HCT116 (cell line): ENCODE results near the gene INTS6L. TPM values are rescaled to one million over a fixed set of nuclear protein-coding genes. Genes with fewer than 3 reads are reported as not detected.

ENCODE experiments used
- ATAC-seq: fragments of 200-7000 bp; cut with Tn5 transposase; 2 replicates; pipeline ENCODE4 v1.9.1; 2020; ENCODE audit warnings: mild to moderate bottlenecking, moderate library complexity
- BruUV-seq: library from RNA; stranded (reverse); fragments of 400-500 nt; replicated peaks from 2 replicates; lab custom pipeline; 2021; lab: Mats Ljungman, UMichigan
- CTCF ChIA-PET: fragments of 300-600 bp; sonication (Branson Sonifier 250); formaldehyde crosslinking; loops from one replicate; lab custom pipeline; 2021; ENCODE audit warnings: antibody characterized with exemption; lab: Charles Lee
- POLR2A ChIA-PET: fragments of 300-600, 350-600 bp; sonication (Branson Sonifier 250); formaldehyde crosslinking; loops from one replicate; lab custom pipeline; 2021; ENCODE audit warnings: antibody characterized with exemption; lab: Charles Lee
- RAD21 ChIA-PET, 2 experiments: fragments of 300-600 bp; sonication (Branson Sonifier 250); formaldehyde crosslinking; loops; one replicate each; lab custom pipeline; 2023; ENCODE audit warnings: low total read pairs in 2 of 2; ENCODE audit not compliant: uncharacterized antibody in 2 of 2, unreplicated experiment in 2 of 2, low non-redundant PET in 1 of 2; lab: Charles Lee
- DNase-seq: peaks from one replicate; pipeline ENCODE4 v3.0.0-alpha.2; 2010; ENCODE audit warnings: low read depth, low spot score
- H2AFZ ChIP-seq: fragments of 200-600 bp; shearing (Covaris generic), sonication (generic); 2 replicates; pipeline ENCODE4 v1.6.1; 2017; ENCODE audit warnings: low read depth, mixed run types, mixed read lengths, antibody characterized with exemption, low read length; ENCODE audit not compliant: poor library complexity, severe bottlenecking
- H3K27ac ChIP-seq: 2 replicates; pipeline ENCODE4 v1.5.1; 2012; ENCODE audit warnings: low read depth, low read length
- H3K27me3 ChIP-seq: fragments of 200-600 bp; sonication (generic); 2 replicates; pipeline ENCODE4 v1.6.1; 2016; ENCODE audit warnings: mixed run types, low read length, mixed read lengths; ENCODE audit not compliant: insufficient read depth
- H3K36me3 ChIP-seq, 2 experiments: fragments of 200-500 bp in 1 of 2; fragments of 200-600 bp in 1 of 2; sonication (Bioruptor generic) in 1 of 2; sonication (generic) in 1 of 2; 2 replicates each; pipeline versions ENCODE4 v1.5.1 to v1.6.1; 2014 to 2016; ENCODE audit warnings: low read length in 2 of 2, inconsistent platforms in 1 of 2, mixed read lengths in 1 of 2, mixed run types in 1 of 2; ENCODE audit not compliant: insufficient read depth in 2 of 2, control insufficient read depth in 1 of 2
- H3K4me1 ChIP-seq, 2 experiments: fragments of 200-600 bp in 1 of 2; sonication (generic) in 1 of 2; 2 replicates each; pipeline versions ENCODE4 v1.5.1 to v1.6.1; 2012 to 2017; ENCODE audit warnings: low read length in 2 of 2, inconsistent platforms in 1 of 2, mild to moderate bottlenecking in 1 of 2, mixed read lengths in 1 of 2, mixed run types in 1 of 2, moderate library complexity in 1 of 2; ENCODE audit not compliant: insufficient read depth in 2 of 2, control insufficient read depth in 1 of 2
- H3K4me2 ChIP-seq: fragments of 200-600 bp; sonication (generic); 2 replicates; pipeline ENCODE4 v1.6.1; 2017; ENCODE audit warnings: mixed run types, low read length, mixed read lengths
- H3K4me3 ChIP-seq, 2 experiments: fragments of 200-600 bp in 1 of 2; sonication (generic) in 1 of 2; replicated peaks in 1 of 2; 2 replicates each; pipeline ENCODE4 v1.5.1; 2011 to 2016; ENCODE audit warnings: low read length in 2 of 2, control low read depth in 1 of 2, low read depth in 1 of 2, mild to moderate bottlenecking in 1 of 2, mixed read lengths in 1 of 2, mixed run types in 1 of 2
- H3K79me2 ChIP-seq: fragments of 200-600 bp; sonication (generic); 2 replicates; pipeline ENCODE4 v1.6.1; 2017; ENCODE audit warnings: mild to moderate bottlenecking, mixed run types, low read length, moderate library complexity, mixed read lengths; ENCODE audit not compliant: insufficient read depth
- H3K9ac ChIP-seq: fragments of 200-600 bp; sonication (generic); 2 replicates; pipeline ENCODE4 v1.6.1; 2016; ENCODE audit warnings: low read length, mixed read lengths
- H3K9me2 ChIP-seq: fragments of 200-600 bp; sonication (generic), shearing (Covaris generic); 2 replicates; pipeline ENCODE4 v1.6.1; 2017; ENCODE audit warnings: mixed run types, mild to moderate bottlenecking, moderate library complexity; ENCODE audit not compliant: insufficient read depth
- H3K9me3 ChIP-seq, 2 experiments: fragments of 200-500 bp in 1 of 2; fragments of 200-600 bp in 1 of 2; sonication (Bioruptor generic) in 1 of 2; sonication (generic) in 1 of 2; 2 replicates each; pipeline ENCODE4 v1.6.1; 2014 to 2017; ENCODE audit warnings: low read length in 2 of 2, mixed read lengths in 2 of 2, inconsistent platforms in 1 of 2, low read depth in 1 of 2, mild to moderate bottlenecking in 1 of 2, mixed run types in 1 of 2, moderate library complexity in 1 of 2; ENCODE audit not compliant: control insufficient read depth in 1 of 2, insufficient read depth in 1 of 2
- H4K20me1 ChIP-seq: fragments of 200-600 bp; sonication (generic), shearing (Covaris generic); 2 replicates; pipeline ENCODE4 v1.6.1; 2017; ENCODE audit warnings: mixed run types, mild to moderate bottlenecking, moderate library complexity; ENCODE audit not compliant: insufficient read depth
- ATF3 ChIP-seq: IDR thresholded peaks from 2 replicates; pipeline ENCODE4 v1.6.1; 2012
- CBX3 ChIP-seq: IDR thresholded peaks from 2 replicates; pipeline ENCODE4 v1.6.1; 2012; ENCODE audit warnings: low read depth
- CEBPB ChIP-seq: IDR thresholded peaks from 2 replicates; pipeline ENCODE4 v1.6.1; 2012; ENCODE audit warnings: low read depth
- CTCF ChIP-seq, 3 experiments: fragments of 200-600 bp in 1 of 3; sonication (generic) in 1 of 3; IDR thresholded peaks in 2 of 3; conservative IDR thresholded peaks in 1 of 3; 2 replicates each; pipeline ENCODE4 v1.5.1; 2012 to 2017; ENCODE audit warnings: low read depth in 2 of 3, low read length in 2 of 3, antibody characterized with exemption in 1 of 3, borderline replicate concordance in 1 of 3, control low read depth in 1 of 3, mild to moderate bottlenecking in 1 of 3, mixed read lengths in 1 of 3, mixed run types in 1 of 3, moderate library complexity in 1 of 3; ENCODE audit not compliant: insufficient read depth in 1 of 3
- EGR1 ChIP-seq: IDR thresholded peaks from 2 replicates; pipeline ENCODE4 v1.6.1; 2012; ENCODE audit warnings: low read depth
- ELF1 ChIP-seq: IDR thresholded peaks from 2 replicates; pipeline ENCODE4 v1.6.1; 2012; ENCODE audit warnings: low read depth, borderline replicate concordance
- EZH2 ChIP-seq: fragments of 200-600 bp; sonication (generic); IDR thresholded peaks from 2 replicates; pipeline ENCODE4 v1.6.1; 2017; ENCODE audit warnings: antibody characterized with exemption, mixed run types
- EZH2phosphoT487 ChIP-seq: fragments of 200-600 bp; IDR thresholded peaks from 2 replicates; pipeline ENCODE4 v1.6.1; 2018; ENCODE audit warnings: antibody characterized with exemption, borderline replicate concordance
- FOSL1 ChIP-seq: IDR thresholded peaks from 2 replicates; pipeline ENCODE4 v1.6.1; 2012; ENCODE audit warnings: low read depth
- JUND ChIP-seq: IDR thresholded peaks from 2 replicates; pipeline ENCODE4 v1.6.1; 2012
- MAX ChIP-seq: IDR thresholded peaks from 2 replicates; pipeline ENCODE4 v1.6.1; 2012
- POLR2A ChIP-seq: IDR thresholded peaks from 2 replicates; pipeline ENCODE4 v1.7.0; 2011; ENCODE audit warnings: borderline replicate concordance; ENCODE audit not compliant: insufficient read depth, insufficient read length; ENCODE audit errors: extremely low read depth
- POLR2AphosphoS5 ChIP-seq: IDR thresholded peaks from 2 replicates; pipeline ENCODE4 v1.6.1; 2011; ENCODE audit warnings: mild to moderate bottlenecking, low read depth, low read length, moderate library complexity
- RAD21 ChIP-seq: IDR thresholded peaks from 2 replicates; pipeline ENCODE4 v1.6.1; 2012; ENCODE audit warnings: low read depth, mild to moderate bottlenecking
- REST ChIP-seq: IDR thresholded peaks from 2 replicates; pipeline ENCODE4 v1.6.1; 2012; ENCODE audit warnings: low read depth
- SIN3A ChIP-seq: IDR thresholded peaks from 2 replicates; pipeline ENCODE4 v1.6.1; 2012; ENCODE audit warnings: low read depth
- SP1 ChIP-seq: IDR thresholded peaks from 2 replicates; pipeline ENCODE4 v1.6.1; 2012; ENCODE audit warnings: low read depth
- SRF ChIP-seq: IDR thresholded peaks from 2 replicates; pipeline ENCODE4 v1.6.1; 2012; ENCODE audit warnings: low read depth
- TCF7L2 ChIP-seq: IDR thresholded peaks from 2 replicates; pipeline ENCODE4 v1.7.0; 2011; ENCODE audit warnings: borderline replicate concordance, inconsistent platforms; ENCODE audit not compliant: insufficient read depth, insufficient read length; ENCODE audit errors: extremely low read depth
- YY1 ChIP-seq: IDR thresholded peaks from 2 replicates; pipeline ENCODE4 v1.6.1; 2011; ENCODE audit warnings: low read length, low read depth, moderate library complexity, mild to moderate bottlenecking; ENCODE audit not compliant: insufficient replicate concordance; ENCODE audit errors: extremely low read depth
- ZBTB33 ChIP-seq: IDR thresholded peaks from 2 replicates; pipeline ENCODE4 v1.6.1; 2011; ENCODE audit warnings: mild to moderate bottlenecking, low read length, moderate library complexity; ENCODE audit not compliant: insufficient replicate concordance; ENCODE audit errors: extremely low read depth
- ZFX ChIP-seq: fragments of 450-650 bp; IDR thresholded peaks from 2 replicates; pipeline ENCODE4 v1.6.1; 2017
- ZNF274 ChIP-seq: fragments of 200-500 bp; sonication (Bioruptor generic); IDR thresholded peaks from 2 replicates; pipeline ENCODE4 v1.6.1; 2014; ENCODE audit warnings: mild to moderate bottlenecking, low read depth, low read length, inconsistent platforms
- intact Hi-C: fragments of 100-400 bp; cut with micrococcal nuclease; formaldehyde crosslinking; loops from 2 replicates; pipeline ENCODE4 v1.10.0; 2022
- total RNA-seq: library from RNA; stranded (reverse); gene quantifications from one replicate; pipeline ENCODE4 v1.2.1, GENCODE V29; 2021; ENCODE audit not compliant: unreplicated experiment

Gene INTS6L
- total RNA-seq, 1 experiment from 2014 or later = 3.6 TPM

GRCh38 chrX:135477576-135477975, 42.9 kb upstream of the INTS6L start:
- POLR2A ChIA-PET = no interaction called here
- DNase-seq (peak; percentile 29), ATAC-seq (peak; percentile 66)
- CTCF ChIA-PET = no interaction called here
- Histone ChIP-seq H3K9me2 (no peaks in the 10 kb centered on the region), H2AFZ (no peak overlapping the region), H3K9me3 (no peaks in the 10 kb centered on the region), H3K9ac (no peak overlapping the region), H3K4me3 (no peak overlapping the region), H3K4me1 (no peaks in the 10 kb centered on the region), H3K36me3 (no peaks in the 10 kb centered on the region), H3K27me3 (no peaks in the 10 kb centered on the region; the same call in 1 of the 2 replicates), H3K79me2 (no peaks in the 10 kb centered on the region), H3K4me2 (no peak overlapping the region), H3K27ac (no peak overlapping the region), H4K20me1 (no peaks in the 10 kb centered on the region)
- intact Hi-C loops = no loop called here
- BruUV-seq = no TSS peak
- RAD21 ChIA-PET = no interaction called here
- no peak for TF ChIP-seq MAX
- no peak for TF ChIP-seq YY1
- TF ChIP-seq POLR2A = no peak
- no peak for TF ChIP-seq ZBTB33
- no peak for TF ChIP-seq EGR1
- no peak for TF ChIP-seq JUND
- peak; percentile 77 for TF ChIP-seq RAD21
- no peak for TF ChIP-seq CEBPB
- no peak for TF ChIP-seq ELF1
- no peak for TF ChIP-seq SRF
- no peak for TF ChIP-seq EZH2phosphoT487
- no peak for TF ChIP-seq CBX3
- no peak for TF ChIP-seq POLR2AphosphoS5
- TF ChIP-seq EZH2 = no peak
- TF ChIP-seq SP1 = no peak
- TF ChIP-seq ZNF274 = no peak
- no peak for TF ChIP-seq TCF7L2
- TF ChIP-seq FOSL1 = no peak
- TF ChIP-seq ATF3 = no peak
- TF ChIP-seq SIN3A = no peak
- TF ChIP-seq CTCF (IDR thresholded peaks at IDR 0.05 in 2 of 3, conservative IDR thresholded peaks at IDR 0.05 in 1 of 3; ENCODE audit: borderline replicate concordance in 1 of 3, insufficient read depth in 1 of 3, low read depth in 2 of 3, low read length in 2 of 3) = peak; percentile 37 to 53 (median 53); a peak in 4 of 6 replicates
- TF ChIP-seq ZFX = no peak
- TF ChIP-seq REST = peak; percentile 47
